Neural crest cell (in vitro differentiated cells): ENCODE results near the gene TSEN54. TPM values are rescaled to one million over a fixed set of nuclear protein-coding genes. Genes with fewer than 3 reads are reported as not detected.

Experiments
- DNase-seq: peaks from one replicate; pipeline ENCODE4 v3.0.0; 2021; ENCODE audit warnings: low read depth, mixed read lengths, low spot score
- H3K27ac Mint-ChIP-seq: one replicate; pipeline ENCODE4 v1.8.0; 2021; ENCODE audit warnings: mild to moderate bottlenecking, mixed read lengths; ENCODE audit not compliant: unreplicated experiment
- H3K27me3 Mint-ChIP-seq: 2 replicates; pipeline ENCODE4 v1.8.0; 2021; ENCODE audit warnings: low read depth, mild to moderate bottlenecking, mixed read lengths
- H3K36me3 Mint-ChIP-seq: 2 replicates; pipeline ENCODE4 v1.8.0; 2021; ENCODE audit warnings: low read depth, mild to moderate bottlenecking, mixed read lengths
- H3K4me1 Mint-ChIP-seq: 2 replicates; pipeline ENCODE4 v1.8.0; 2021; ENCODE audit warnings: mixed read lengths
- H3K4me3 Mint-ChIP-seq: one replicate; pipeline ENCODE4 v1.8.0; 2021; ENCODE audit warnings: mild to moderate bottlenecking, mixed read lengths
- H3K9me3 Mint-ChIP-seq: 2 replicates; pipeline ENCODE4 v1.8.0; 2021; ENCODE audit warnings: mixed read lengths
- CTCF ChIP-seq: fragments of 200-600 bp; sonication (generic); conservative IDR thresholded peaks from 2 replicates; pipeline ENCODE4 v1.5.0; 2021; ENCODE audit warnings: antibody characterized with exemption, mild to moderate bottlenecking
- total RNA-seq: library from RNA; stranded (reverse); gene quantifications from 2 replicates; pipeline ENCODE4 v1.2.1, GENCODE V29; 2021

The TSEN54 gene
- total RNA-seq, 1 donor from 2014 or later, result 48.1 TPM

GRCh38 chr17:75561927-75562603 is 45.7 kb downstream of the TSEN54 start:
- Mint-ChIP-seq H3K27ac (no peak overlapping the region), H3K27me3 (no peaks in the 10 kb centered on the region), H3K9me3 (no peaks in the 10 kb centered on the region), H3K4me3 (no peak overlapping the region), H3K36me3 (no peaks in the 10 kb centered on the region), H3K4me1 (peaks cover 7% of the 10 kb centered on the region)
- no peak for DNase-seq
- TF ChIP-seq CTCF, result no peak

GRCh38 chr17:75563063-75563758 is 46.9 kb downstream of the TSEN54 start:
- no peak overlapping the region for H3K27ac Mint-ChIP-seq
- H3K4me3 Mint-ChIP-seq, result no peak overlapping the region
- H3K36me3 Mint-ChIP-seq, result no peaks in the 10 kb centered on the region
- peaks cover 7% of the 10 kb centered on the region for H3K4me1 Mint-ChIP-seq
- no peaks in the 10 kb centered on the region for H3K9me3 Mint-ChIP-seq
- TF ChIP-seq CTCF, result no peak
- no peaks in the 10 kb centered on the region for H3K27me3 Mint-ChIP-seq
- no peak for DNase-seq

- Mint-ChIP-seq H3K4me1 (peaks cover 7% of the 10 kb centered on the region), H3K4me3 (no peak overlapping the region), H3K27ac (no peak overlapping the region), H3K27me3 (no peaks in the 10 kb centered on the region), H3K36me3 (no peaks in the 10 kb centered on the region), H3K9me3 (no peaks in the 10 kb centered on the region)
- DNase-seq, result no peak
- no peak for TF ChIP-seq CTCF
These were observed 47.9 kb downstream of the TSEN54 start for GRCh38 chr17:75564195-75564594.

GRCh38 chr17:75565066-75565465 is 48.7 kb downstream of the TSEN54 start:
- DNase-seq, result no peak

GRCh38 chr17:75565618-75566017 is 49.3 kb downstream of the TSEN54 start:
- no peaks in the 10 kb centered on the region for H3K36me3 Mint-ChIP-seq
- H3K4me1 Mint-ChIP-seq, result peaks cover 7% of the 10 kb centered on the region
- no peak overlapping the region for H3K4me3 Mint-ChIP-seq
- TF ChIP-seq CTCF, result no peak
- H3K9me3 Mint-ChIP-seq, result no peaks in the 10 kb centered on the region
- DNase-seq, result no peak
- H3K27me3 Mint-ChIP-seq, result no peaks in the 10 kb centered on the region
- H3K27ac Mint-ChIP-seq, result no peak overlapping the region

More at GRCh38 chr17:75565066-75565465, 48.7 kb downstream of the TSEN54 start:
- Mint-ChIP-seq H3K9me3 (no peaks in the 10 kb centered on the region), H3K4me3 (no peak overlapping the region), H3K27me3 (no peaks in the 10 kb centered on the region), H3K4me1 (peaks cover 7% of the 10 kb centered on the region), H3K27ac (no peak overlapping the region), H3K36me3 (no peaks in the 10 kb centered on the region)
- TF ChIP-seq CTCF, result no peak
